Activated CD8-positive, alpha-beta T cell treated with anti-CD3 and anti-CD28 coated beads, Interleukin-2, amount 10 ng/mL, durations not matched to agents 7 days and 5 days (primary cell): ENCODE measurements around the gene S1PR2. TPM values are rescaled to one million over a fixed set of nuclear protein-coding genes. Genes with fewer than 3 reads are reported as not detected.

Experiments used
- ATAC-seq: fragments of 150-1000 bp; cut with Tn5 transposase; one replicate; pipeline ENCODE4 v1.10.0; 2021; ENCODE audit warnings: moderate library complexity
- CTCF ChIA-PET: fragments of 350-600 bp; sonication (Branson Sonifier 250); formaldehyde crosslinking; loops from one replicate; lab custom pipeline; 2021; ENCODE audit warnings: antibody characterized with exemption; lab: Charles Lee
- POLR2A ChIA-PET: fragments of 350-600 bp; sonication (Branson Sonifier 250); formaldehyde crosslinking; loops from one replicate; lab custom pipeline; 2021; ENCODE audit warnings: antibody characterized with exemption; lab: Charles Lee
- DNase-seq: peaks from one replicate; pipeline ENCODE4 v3.0.0-alpha.2; 2020
- H3K27ac Mint-ChIP-seq: one replicate; pipeline ENCODE4 v1.8.0; 2021; ENCODE audit warnings: mild to moderate bottlenecking, mixed read lengths
- H3K27me3 Mint-ChIP-seq: one replicate; pipeline ENCODE4 v1.8.0; 2021; ENCODE audit warnings: low read depth, mixed read lengths
- H3K36me3 Mint-ChIP-seq: one replicate; pipeline ENCODE4 v1.8.0; 2021; ENCODE audit warnings: low read depth, mixed read lengths
- H3K4me1 Mint-ChIP-seq: one replicate; pipeline ENCODE4 v1.8.0; 2021; ENCODE audit warnings: low read depth, mixed read lengths
- H3K4me3 Mint-ChIP-seq: one replicate; pipeline ENCODE4 v1.8.0; 2021; ENCODE audit warnings: mild to moderate bottlenecking, mixed read lengths
- H3K9me3 Mint-ChIP-seq: one replicate; pipeline ENCODE4 v1.8.0; 2022; ENCODE audit warnings: mixed read lengths; ENCODE audit not compliant: insufficient read depth
- total RNA-seq, 2 experiments: library from RNA; stranded (reverse); gene quantifications; one replicate each; pipeline ENCODE4 v1.2.3, GENCODE V29; 2021

Gene S1PR2
- total RNA-seq, 2 experiments from 2014 or later: 3.5 to 3.8 TPM

- Mint-ChIP-seq H3K9me3 (no peaks in the 10 kb centered on the region), H3K4me3 (no peak overlapping the region), H3K4me1 (peaks cover 4% of the 10 kb centered on the region), H3K27ac (no peak overlapping the region), H3K27me3 (no peaks in the 10 kb centered on the region), H3K36me3 (no peaks in the 10 kb centered on the region)
- CTCF ChIA-PET: no interaction called here
- DNase-seq (no peak), ATAC-seq (no peak)
- POLR2A ChIA-PET: interaction anchor here (0.6 to 1.4 kb wide), 2 partner anchors 13 to 19 kb away, joined by 3 to 4 read pairs; no protein-coding TSS in a partner anchor
Measured at GRCh38 chr19:10223488-10224213, 7.5 kb downstream of the S1PR2 start.

GRCh38 chr19:10222201-10222890, 8.8 kb downstream of the S1PR2 start:
- H3K27me3 Mint-ChIP-seq: no peaks in the 10 kb centered on the region
- no peaks in the 10 kb centered on the region for H3K36me3 Mint-ChIP-seq
- no peak for DNase-seq
- no peaks in the 10 kb centered on the region for H3K9me3 Mint-ChIP-seq
- H3K4me1 Mint-ChIP-seq: peaks cover 4% of the 10 kb centered on the region
- no peak for ATAC-seq
- H3K27ac Mint-ChIP-seq: no peak overlapping the region
- no peak overlapping the region for H3K4me3 Mint-ChIP-seq
- CTCF ChIA-PET: interaction anchor here (0.9 to 1.6 kb wide), 3 partner anchors 23 to 36 kb away, joined by 3 to 8 read pairs (median 3); no protein-coding TSS in a partner anchor
- POLR2A ChIA-PET: interaction anchor here (1.4 kb wide), 1 partner anchor 14 kb away, joined by 4 read pairs; no protein-coding TSS in a partner anchor

GRCh38 chr19:10220695-10221094, 10.4 kb downstream of the S1PR2 start:
- Mint-ChIP-seq H3K4me1 (peaks cover 4% of the 10 kb centered on the region), H3K9me3 (no peaks in the 10 kb centered on the region), H3K27ac (no peak overlapping the region), H3K27me3 (no peaks in the 10 kb centered on the region), H3K4me3 (no peak overlapping the region), H3K36me3 (no peaks in the 10 kb centered on the region)
- ATAC-seq (no peak), DNase-seq (no peak)
- ChIA-PET POLR2A (interaction anchor here (1.1 to 1.6 kb wide), 3 partner anchors 12 to 26 kb away, joined by 3 to 6 read pairs (median 4); partner anchors contain the start of gene DNMT1), CTCF (interaction anchor here (0.9 to 1.9 kb wide), 5 partner anchors 8 to 30 kb away, joined by 3 to 9 read pairs (median 5); no protein-coding TSS in a partner anchor)

- Mint-ChIP-seq H3K9me3 (no peaks in the 10 kb centered on the region), H3K4me1 (peaks cover 4% of the 10 kb centered on the region), H3K4me3 (no peak overlapping the region), H3K27me3 (no peaks in the 10 kb centered on the region), H3K36me3 (no peaks in the 10 kb centered on the region), H3K27ac (no peak overlapping the region)
- DNase-seq (peak; percentile 46), ATAC-seq (peak; percentile 58)
- ChIA-PET CTCF (interaction anchor here (0.8 to 1.9 kb wide), 7 partner anchors 9 to 32 kb away, joined by 3 to 9 read pairs (median 3); partner anchors contain the start of gene MRPL4), POLR2A (interaction anchor here (1.2 to 1.6 kb wide), 2 partner anchors 16 to 25 kb away, joined by 4 to 6 read pairs; partner anchors contain the start of gene DNMT1)
Measured at GRCh38 chr19:10219678-10220077, 11.5 kb downstream of the S1PR2 start.

- no peak for ATAC-seq
- no peak overlapping the region for H3K4me3 Mint-ChIP-seq
- no peaks in the 10 kb centered on the region for H3K27me3 Mint-ChIP-seq
- H3K27ac Mint-ChIP-seq: no peak overlapping the region
- ChIA-PET POLR2A (interaction anchor here (0.6 kb wide), 1 partner anchor 183 kb away, joined by 3 read pairs; no protein-coding TSS in a partner anchor), CTCF (no interaction called here)
- no peak for DNase-seq
- no peaks in the 10 kb centered on the region for H3K9me3 Mint-ChIP-seq
- peaks cover 2% of the 10 kb centered on the region for H3K4me1 Mint-ChIP-seq
- no peaks in the 10 kb centered on the region for H3K36me3 Mint-ChIP-seq
Measured at GRCh38 chr19:10217085-10217484, 14.0 kb downstream of the S1PR2 start.

GRCh38 chr19:10214784-10215183, 16.3 kb downstream of the S1PR2 start:
- ATAC-seq (no peak), DNase-seq (no peak)
- no peaks in the 10 kb centered on the region for H3K36me3 Mint-ChIP-seq
- no peak overlapping the region for H3K4me3 Mint-ChIP-seq
- CTCF ChIA-PET: interaction anchor here (1.0 kb wide), 1 partner anchor 36 kb away, joined by 3 read pairs; no protein-coding TSS in a partner anchor
- H3K4me1 Mint-ChIP-seq: no peaks in the 10 kb centered on the region
- peaks cover 2% of the 10 kb centered on the region for H3K27me3 Mint-ChIP-seq
- no peaks in the 10 kb centered on the region for H3K9me3 Mint-ChIP-seq
- POLR2A ChIA-PET: interaction anchor here (1.1 kb wide), 1 partner anchor 20 kb away, joined by 3 read pairs; the partner anchor contains the start of gene DNMT1
- H3K27ac Mint-ChIP-seq: no peak overlapping the region

GRCh38 chr19:10211691-10212090, 19.4 kb downstream of the S1PR2 start:
- no peak for ATAC-seq
- Mint-ChIP-seq H3K27me3 (peaks cover 5% of the 10 kb centered on the region), H3K27ac (no peak overlapping the region), H3K36me3 (no peaks in the 10 kb centered on the region), H3K9me3 (no peaks in the 10 kb centered on the region), H3K4me3 (no peak overlapping the region), H3K4me1 (peaks cover 5% of the 10 kb centered on the region)
- POLR2A ChIA-PET: interaction anchor here (0.9 to 1.1 kb wide), 2 partner anchors 11 to 14 kb away, joined by 3 read pairs; no protein-coding TSS in a partner anchor
- DNase-seq: no peak
- CTCF ChIA-PET: interaction anchor here (1.1 to 1.5 kb wide), 4 partner anchors 9 to 20 kb away, joined by 3 to 5 read pairs (median 4); no protein-coding TSS in a partner anchor

GRCh38 chr19:10211061-10211460, 20.1 kb downstream of the S1PR2 start:
- no peak overlapping the region for H3K27ac Mint-ChIP-seq
- CTCF ChIA-PET: interaction anchor here (1.1 to 1.5 kb wide), 4 partner anchors 9 to 21 kb away, joined by 3 to 5 read pairs (median 4); no protein-coding TSS in a partner anchor

GRCh38 chr19:10209315-10209714, 21.8 kb downstream of the S1PR2 start:
- Mint-ChIP-seq H3K4me1 (peaks cover 5% of the 10 kb centered on the region), H3K9me3 (no peaks in the 10 kb centered on the region), H3K27ac (no peak overlapping the region), H3K4me3 (no peak overlapping the region), H3K36me3 (no peaks in the 10 kb centered on the region), H3K27me3 (peaks cover 5% of the 10 kb centered on the region)
- DNase-seq (no peak), ATAC-seq (no peak)
- ChIA-PET POLR2A (interaction anchor here (0.6 to 1.8 kb wide), 2 partner anchors 14 to 151 kb away, joined by 3 to 5 read pairs; partner anchors contain the start of gene DNMT1), CTCF (interaction anchor here (1.0 to 2.6 kb wide), 3 partner anchors 20 to 51 kb away, joined by 3 to 11 read pairs (median 5); no protein-coding TSS in a partner anchor)

More at GRCh38 chr19:10211061-10211460, 20.1 kb downstream of the S1PR2 start:
- no peak for DNase-seq
- H3K4me3 Mint-ChIP-seq: no peak overlapping the region
- H3K9me3 Mint-ChIP-seq: no peaks in the 10 kb centered on the region
- H3K27me3 Mint-ChIP-seq: peaks cover 5% of the 10 kb centered on the region
- POLR2A ChIA-PET: interaction anchor here (0.9 to 1.1 kb wide), 2 partner anchors 10 to 15 kb away, joined by 3 read pairs; no protein-coding TSS in a partner anchor
- peaks cover 5% of the 10 kb centered on the region for H3K4me1 Mint-ChIP-seq
- ATAC-seq: no peak
- no peaks in the 10 kb centered on the region for H3K36me3 Mint-ChIP-seq

- ChIA-PET POLR2A (interaction anchor here (1.1 to 2.2 kb wide), 3 partner anchors 12 to 103 kb away, joined by 4 to 10 read pairs (median 6); partner anchors contain the start of gene DNMT1), CTCF (interaction anchor here (0.7 to 2.2 kb wide), 3 partner anchors 22 to 182 kb away, joined by 3 to 9 read pairs (median 8); no protein-coding TSS in a partner anchor)
- no peak overlapping the region for H3K4me3 Mint-ChIP-seq
- peaks cover 5% of the 10 kb centered on the region for H3K27me3 Mint-ChIP-seq
- DNase-seq: no peak
- ATAC-seq: no peak
- no peak overlapping the region for H3K27ac Mint-ChIP-seq
- H3K9me3 Mint-ChIP-seq: no peaks in the 10 kb centered on the region
- H3K4me1 Mint-ChIP-seq: peaks cover 5% of the 10 kb centered on the region
- H3K36me3 Mint-ChIP-seq: no peaks in the 10 kb centered on the region
Measured at GRCh38 chr19:10207026-10207425, 24.1 kb downstream of the S1PR2 start.
